ENCODE measurements around the gene C2CD4A. TPM values are rescaled to one million over a fixed set of nuclear protein-coding genes. Genes with fewer than 3 reads are reported as not detected.

Gene C2CD4A
- polyA plus RNA-seq, 2 of the 4 experiments (the other 2 are of a cell fraction), result 0.32 TPM; not detected in 1

DNA sequence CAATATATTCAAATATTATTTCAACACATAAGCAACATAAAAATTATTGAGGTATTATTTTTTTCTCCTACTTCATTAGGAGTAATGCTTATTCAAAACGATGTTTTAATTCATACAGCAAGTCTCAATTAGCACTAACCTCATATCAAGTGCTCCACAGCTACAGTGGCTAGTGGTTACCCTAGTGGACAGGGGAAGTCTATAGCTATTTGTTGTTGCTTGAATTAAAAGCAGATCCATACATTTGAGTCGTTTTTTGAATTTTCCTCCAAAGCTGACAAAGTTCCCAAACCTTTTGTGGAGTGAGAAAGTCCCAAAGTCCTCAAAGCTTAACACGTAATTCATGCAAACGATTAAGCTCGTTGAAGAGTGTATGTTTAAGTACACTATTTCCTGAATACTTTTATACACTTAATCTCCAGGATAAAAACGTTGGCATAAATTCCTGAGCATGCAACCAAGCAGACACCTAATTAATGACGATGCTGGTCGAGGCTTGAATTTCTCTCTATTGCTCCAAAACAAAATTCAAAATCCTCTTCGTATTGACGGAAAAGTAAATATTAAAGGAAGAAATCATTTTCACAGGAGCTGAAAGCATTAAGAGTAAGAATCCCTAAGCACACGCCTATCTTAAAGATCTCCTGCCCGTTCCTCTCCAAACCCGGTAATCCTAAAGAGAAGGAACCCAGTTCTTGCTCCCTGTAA lies 7.5 kb upstream of the C2CD4A start:
- no peak for ATAC-seq
- Histone ChIP-seq H3K4me1 (peaks cover 24% of the 10 kb centered on the region), H3K4me3 (peak overlapping the region; percentile 90), H3K27ac (peak overlapping the region; percentile 82 to 87), H3K9me3 (no peaks in the 10 kb centered on the region), H3K4me2 (peak overlapping the region; percentile 91)
- FAIRE-seq, result peak; percentile 80
- peak in 1 of 2 experiments; percentile 46 for DNase-seq (ENCODE audit: low read depth in 1 of 2, low spot score in 1 of 2)
- TF ChIP-seq, protein P1, sequence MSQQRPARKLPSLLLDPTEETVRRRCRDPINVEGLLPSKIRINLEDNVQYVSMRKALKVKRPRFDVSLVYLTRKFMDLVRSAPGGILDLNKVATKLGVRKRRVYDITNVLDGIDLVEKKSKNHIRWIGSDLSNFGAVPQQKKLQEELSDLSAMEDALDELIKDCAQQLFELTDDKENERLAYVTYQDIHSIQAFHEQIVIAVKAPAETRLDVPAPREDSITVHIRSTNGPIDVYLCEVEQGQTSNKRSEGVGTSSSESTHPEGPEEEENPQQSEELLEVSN (IDR thresholded peaks at IDR 0.05; ENCODE audit: borderline replicate concordance, low read depth), result peak; percentile 13; the same call in 1 of the 2 replicates
- no peak for TF ChIP-seq MAZ (IDR thresholded peaks at IDR 0.05; ENCODE audit: borderline replicate concordance, low read depth, low read length)
- ChIA-PET CTCF (interaction anchor here (0.8 to 9.7 kb wide), 14 partner anchors 14 to 247 kb away, joined by 3 to 86 read pairs (median 3); partner anchors contain the start of gene C2CD4B), POLR2A (no interaction called here)
- 16% methylated on average over 13 of the region's 13 CpGs for WGBS (ENCODE audit: missing lambda C conversion rate)

GRCh38 chr15:62059816-62060112 lies 7.0 kb upstream of the C2CD4A start:
- peak overlapping the region; percentile 82 to 87 for H3K27ac ChIP-seq

DNA sequence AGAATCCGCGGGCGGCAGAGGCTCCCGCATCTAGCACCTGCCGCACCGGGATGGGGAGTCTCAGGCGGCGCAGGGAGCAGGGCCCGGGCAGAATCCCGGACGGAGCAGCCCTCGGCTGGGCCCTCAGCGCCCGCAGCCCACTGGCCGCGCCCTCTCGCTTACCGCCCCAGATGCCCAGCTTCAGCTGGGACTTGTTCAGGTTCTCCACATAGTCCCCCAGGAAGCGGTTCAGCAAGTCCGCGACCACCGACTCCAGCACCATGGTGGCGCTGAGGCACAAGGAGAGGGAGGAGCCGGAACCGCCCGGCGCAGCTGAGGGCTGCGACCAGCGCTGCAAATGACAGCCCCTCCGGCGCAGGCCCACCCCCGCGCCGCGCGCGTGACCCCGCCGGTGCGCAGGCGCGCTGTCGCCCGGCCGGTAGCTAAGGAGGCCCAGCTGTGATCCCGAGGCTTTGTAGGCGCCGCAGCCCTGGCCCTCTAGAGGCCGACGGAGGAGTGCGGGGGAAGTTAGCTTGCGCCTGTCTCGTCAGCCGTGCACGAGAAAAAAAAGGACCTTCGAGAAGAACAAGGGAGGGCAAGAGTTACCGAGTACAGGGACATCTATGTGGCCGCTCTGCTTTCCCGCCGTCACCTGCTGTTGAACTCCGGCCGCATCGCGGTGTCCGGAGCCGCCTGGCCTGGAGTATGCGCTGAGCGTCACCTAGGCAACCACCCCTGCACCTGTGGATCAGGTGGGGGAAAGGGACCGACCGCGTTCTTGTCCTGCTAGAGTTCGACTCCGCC lies 6.5 kb upstream of the C2CD4A start, which contains the start of gene VPS13C:
TSS of gene VPS13C (minus strand) at position 335 of the 783 bp plus-strand sequence. CDS start at position 262, 73 bp downstream.
- Histone ChIP-seq H3K27ac (peak within 1 kb of the TSS; percentile 82 to 87), H3K4me3 (peak within 1 kb of the TSS; percentile 90), H3K4me1 (peaks cover 22% of the 10 kb centered on the region), H3K4me2 (peak within 1 kb of the TSS; percentile 91), H3K9me3 (no peaks in the 10 kb centered on the region)
- FAIRE-seq (no peak), DNase-seq (ENCODE audit: low read depth in 1 of 2, low spot score in 1 of 2) (peak; percentile 94 to 95), ATAC-seq (peak; percentile 90 to 95)
- POLR2A ChIA-PET, result interaction anchor here (0.6 to 1.1 kb wide), 6 partner anchors 9 to 325 kb away, joined by 3 to 4 read pairs (median 3); no protein-coding TSS in a partner anchor
- CTCF ChIA-PET, result interaction anchor here (0.5 to 9.7 kb wide), 31 partner anchors 13 to 624 kb away, joined by 3 to 86 read pairs (median 3); partner anchors contain the start of gene C2CD4B
- 1% methylated on average over 46 of the region's 73 CpGs for whole genome bisulfite sequencing (ENCODE audit: missing lambda C conversion rate)
- TF ChIP-seq NFE2L2 (conservative IDR thresholded peaks at IDR 0.05; ENCODE audit: low read length) (no peak), CEBPB (IDR thresholded peaks at IDR 0.05) (no peak), SREBF2 (IDR thresholded peaks at IDR 0.05) (no peak), MAFK (IDR thresholded peaks at IDR 0.05; ENCODE audit: partially characterized antibody) (no peak), ZC3H11A (IDR thresholded peaks at IDR 0.05) (no peak), SMC3 (IDR thresholded peaks at IDR 0.05) (peak; percentile 50; the same call in 2 of the 3 replicates), CHD4 (IDR thresholded peaks at IDR 0.05; ENCODE audit: borderline replicate concordance) (no peak), BHLHE40 (IDR thresholded peaks at IDR 0.05; ENCODE audit: low read depth, low read length) (peak; percentile 65), FOSB (CRISPR knock-in tag; IDR thresholded peaks at IDR 0.05) (no peak), HEYL (CRISPR knock-in tag; IDR thresholded peaks at IDR 0.05) (no peak), FOSL2 (IDR thresholded peaks at IDR 0.05) (no peak), FOSL2 (CRISPR knock-in tag; IDR thresholded peaks at IDR 0.05) (no peak), CBX2 (IDR thresholded peaks at IDR 0.05; ENCODE audit: borderline replicate concordance, low read depth) (no peak), TFCP2L1 (CRISPR knock-in tag; IDR thresholded peaks at IDR 0.05) (no peak), JUNB (IDR thresholded peaks at IDR 0.05) (no peak), HDAC2 (IDR thresholded peaks at IDR 0.05) (no peak), CHD2 (IDR thresholded peaks at IDR 0.05; ENCODE audit: low read length, partially characterized antibody) (no peak), FOXS1 (CRISPR knock-in tag; IDR thresholded peaks at IDR 0.05) (no peak), POLR2AphosphoS2 (conservative IDR thresholded peaks at IDR 0.05; ENCODE audit: low read length) (no peak), RCOR1 (IDR thresholded peaks at IDR 0.05; ENCODE audit: low read depth, low read length) (no peak)
- TF ChIP-seq, protein P2, sequence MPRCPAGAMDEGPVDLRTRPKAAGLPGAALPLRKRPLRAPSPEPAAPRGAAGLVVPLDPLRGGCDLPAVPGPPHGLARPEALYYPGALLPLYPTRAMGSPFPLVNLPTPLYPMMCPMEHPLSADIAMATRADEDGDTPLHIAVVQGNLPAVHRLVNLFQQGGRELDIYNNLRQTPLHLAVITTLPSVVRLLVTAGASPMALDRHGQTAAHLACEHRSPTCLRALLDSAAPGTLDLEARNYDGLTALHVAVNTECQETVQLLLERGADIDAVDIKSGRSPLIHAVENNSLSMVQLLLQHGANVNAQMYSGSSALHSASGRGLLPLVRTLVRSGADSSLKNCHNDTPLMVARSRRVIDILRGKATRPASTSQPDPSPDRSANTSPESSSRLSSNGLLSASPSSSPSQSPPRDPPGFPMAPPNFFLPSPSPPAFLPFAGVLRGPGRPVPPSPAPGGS (IDR thresholded peaks at IDR 0.05), result no peak
- TF ChIP-seq, protein P1 (IDR thresholded peaks at IDR 0.05; ENCODE audit: borderline replicate concordance, low read depth), result peak; percentile 71

More at GRCh38 chr15:62059816-62060112, 7.0 kb upstream of the C2CD4A start:
- peak overlapping the region; percentile 90 for H3K4me3 ChIP-seq
- peak; percentile 78 to 81 for ATAC-seq
- FAIRE-seq, result no peak
- ChIA-PET POLR2A (interaction anchor here (1.0 to 1.1 kb wide), 3 partner anchors 9 to 325 kb away, joined by 3 to 4 read pairs (median 3); no protein-coding TSS in a partner anchor), CTCF (interaction anchor here (0.7 to 9.7 kb wide), 23 partner anchors 13 to 624 kb away, joined by 3 to 86 read pairs (median 4); partner anchors contain the start of gene C2CD4B)
- peak overlapping the region; percentile 91 for H3K4me2 ChIP-seq
- DNase-seq (ENCODE audit: low read depth in 1 of 2, low spot score in 1 of 2), result peak; percentile 58 to 62
- 3% methylated on average over 19 of the region's 19 CpGs for WGBS (ENCODE audit: missing lambda C conversion rate)
- TF ChIP-seq KDM5A (IDR thresholded peaks at IDR 0.05) (0 out of 2 replicates have a peak, but pooled peaks have one; percentile 38), TP53 (CRISPR knock-in tag; IDR thresholded peaks at IDR 0.05) (no peak), JUN (IDR thresholded peaks at IDR 0.05) (0 out of 5 replicates have a peak, but pooled peaks of 1 of the 2 experiments have one; percentile 6), MAZ (IDR thresholded peaks at IDR 0.05; ENCODE audit: borderline replicate concordance, low read depth, low read length) (no peak)
- TF ChIP-seq, protein P2 (IDR thresholded peaks at IDR 0.05), result no peak
- TF ChIP-seq, protein P1 (IDR thresholded peaks at IDR 0.05; ENCODE audit: borderline replicate concordance, low read depth), result 0 out of 2 replicates have a peak, but pooled peaks have one; percentile 5
- peaks cover 26% of the 10 kb centered on the region for H3K4me1 ChIP-seq
- H3K9me3 ChIP-seq, result no peaks in the 10 kb centered on the region
